Astrocyte (in vitro differentiated cells and primary cell): ENCODE results near the gene CNTRL. TPM values are rescaled to one million over a fixed set of nuclear protein-coding genes. Genes with fewer than 3 reads are reported as not detected.

ENCODE experiments used
- DNase-seq: peaks from one replicate; pipeline ENCODE4 v3.0.0-alpha.2; 2010; ENCODE audit warnings: low read depth
- FAIRE-seq: peaks from 2 replicates; lab custom pipeline; 2011; peaks lifted over from hg19 to GRCh38; lab: Jason Lieb, UNC
- H2AFZ ChIP-seq: 2 replicates; pipeline ENCODE4 v1.6.0; 2012; ENCODE audit warnings: low read depth, low read length, inconsistent platforms
- H3K27ac ChIP-seq: 2 replicates; pipeline ENCODE4 v1.5.1; 2011; ENCODE audit warnings: low read depth, low read length, inconsistent platforms
- H3K27me3 ChIP-seq: 2 replicates; pipeline ENCODE4 v1.6.0; 2011; ENCODE audit warnings: low read length, inconsistent platforms; ENCODE audit not compliant: insufficient read depth
- H3K36me3 ChIP-seq: 2 replicates; pipeline ENCODE4 v1.5.1; 2011; ENCODE audit warnings: low read length, inconsistent platforms; ENCODE audit not compliant: insufficient read depth
- H3K4me1 ChIP-seq: 2 replicates; pipeline ENCODE4 v1.5.1; 2011; ENCODE audit warnings: low read length, inconsistent platforms; ENCODE audit not compliant: insufficient read depth
- H3K4me2 ChIP-seq: 2 replicates; pipeline ENCODE4 v1.6.0; 2012; ENCODE audit warnings: low read length, inconsistent platforms
- H3K4me3 ChIP-seq: 2 replicates; pipeline ENCODE4 v1.5.1; 2011; ENCODE audit warnings: low read depth, mild to moderate bottlenecking, low read length, inconsistent platforms; ENCODE audit not compliant: insufficient read depth
- H3K79me2 ChIP-seq: 2 replicates; pipeline ENCODE4 v1.6.0; 2012; ENCODE audit warnings: mild to moderate bottlenecking, low read length, inconsistent platforms; ENCODE audit not compliant: insufficient read depth
- H3K9ac ChIP-seq: 2 replicates; pipeline ENCODE4 v1.6.0; 2012; ENCODE audit warnings: mild to moderate bottlenecking, low read length, inconsistent platforms
- H3K9me3 ChIP-seq: 2 replicates; pipeline ENCODE4 v1.5.1; 2012; ENCODE audit warnings: low read depth, mild to moderate bottlenecking, low read length, inconsistent platforms; ENCODE audit not compliant: insufficient read depth
- H4K20me1 ChIP-seq: 2 replicates; pipeline ENCODE4 v1.6.0; 2012; ENCODE audit warnings: low read length, inconsistent platforms; ENCODE audit not compliant: insufficient read depth
- H3K27ac Mint-ChIP-seq: one replicate; pipeline ENCODE4 v1.8.0; 2021; ENCODE audit warnings: mild to moderate bottlenecking, mixed read lengths; ENCODE audit not compliant: unreplicated experiment
- H3K27me3 Mint-ChIP-seq: one replicate; pipeline ENCODE4 v1.8.0; 2021; ENCODE audit warnings: low read depth, mixed read lengths; ENCODE audit not compliant: unreplicated experiment
- H3K36me3 Mint-ChIP-seq: one replicate; pipeline ENCODE4 v1.8.0; 2021; ENCODE audit warnings: low read depth, mixed read lengths; ENCODE audit not compliant: unreplicated experiment
- H3K4me1 Mint-ChIP-seq: one replicate; pipeline ENCODE4 v1.8.0; 2021; ENCODE audit warnings: low read depth, mixed read lengths; ENCODE audit not compliant: unreplicated experiment
- H3K4me3 Mint-ChIP-seq: one replicate; pipeline ENCODE4 v1.8.0; 2021; ENCODE audit warnings: mild to moderate bottlenecking, moderate library complexity, mixed read lengths; ENCODE audit not compliant: unreplicated experiment
- H3K9me3 Mint-ChIP-seq: one replicate; pipeline ENCODE4 v1.8.0; 2021; ENCODE audit warnings: mild to moderate bottlenecking, mixed read lengths; ENCODE audit not compliant: unreplicated experiment
- CTCF ChIP-seq: IDR thresholded peaks from 2 replicates; pipeline ENCODE4 v1.5.1; 2011; ENCODE audit warnings: low read depth, mild to moderate bottlenecking, inconsistent platforms, low read length, moderate library complexity; ENCODE audit not compliant: insufficient read depth
- EZH2 ChIP-seq: IDR thresholded peaks from 2 replicates; pipeline ENCODE4 v1.6.1; 2012; ENCODE audit warnings: mild to moderate bottlenecking, low read length, inconsistent platforms; ENCODE audit not compliant: insufficient read depth
- total RNA-seq: library from RNA; stranded (reverse); gene quantifications from 2 replicates; pipeline ENCODE4 v1.2.1, GENCODE V29; 2021

The CNTRL gene
- total RNA-seq, 1 donor from 2014 or later, result 4.4 TPM

GRCh38 chr9:121187636-121188305 lies 113.0 kb downstream of the CNTRL start:
- H3K36me3 ChIP-seq, result peaks cover 19% of the 10 kb centered on the region
- no peak for TF ChIP-seq EZH2
- TF ChIP-seq CTCF, result no peak
- peak; percentile 32 for DNase-seq
- H3K4me3 ChIP-seq, result no peak overlapping the region
- no peaks in the 10 kb centered on the region for H3K9me3 ChIP-seq
- no peaks in the 10 kb centered on the region for H3K9me3 Mint-ChIP-seq
- H3K79me2 ChIP-seq, result peaks cover 97% of the 10 kb centered on the region
- no peak overlapping the region for H3K4me2 ChIP-seq
- peaks cover 4% of the 10 kb centered on the region for H3K36me3 Mint-ChIP-seq
- no peak for FAIRE-seq
- H3K4me3 Mint-ChIP-seq, result no peak overlapping the region
- no peak overlapping the region for H3K27ac ChIP-seq
- peaks cover 33% of the 10 kb centered on the region for H3K4me1 Mint-ChIP-seq
- H3K27me3 ChIP-seq, result no peaks in the 10 kb centered on the region
- no peak overlapping the region for H3K27ac Mint-ChIP-seq
- peaks cover 3% of the 10 kb centered on the region for H3K4me1 ChIP-seq
- no peaks in the 10 kb centered on the region for H3K27me3 Mint-ChIP-seq
- peaks cover 86% of the 10 kb centered on the region for H4K20me1 ChIP-seq
- no peak overlapping the region for H3K9ac ChIP-seq
- H2AFZ ChIP-seq, result no peak overlapping the region

GRCh38 chr9:121189006-121189405 lies 114.3 kb downstream of the CNTRL start:
- Histone ChIP-seq H3K9ac (no peak overlapping the region), H3K36me3 (peaks cover 9% of the 10 kb centered on the region), H3K79me2 (peaks cover 100% of the 10 kb centered on the region), H3K4me1 (no peaks in the 10 kb centered on the region), H3K4me2 (no peak overlapping the region), H3K27ac (no peak overlapping the region), H2AFZ (no peak overlapping the region), H3K9me3 (no peaks in the 10 kb centered on the region), H4K20me1 (peaks cover 88% of the 10 kb centered on the region), H3K4me3 (no peak overlapping the region), H3K27me3 (no peaks in the 10 kb centered on the region)
- no peak overlapping the region for H3K27ac Mint-ChIP-seq
- H3K36me3 Mint-ChIP-seq, result peaks cover 2% of the 10 kb centered on the region
- no peaks in the 10 kb centered on the region for H3K27me3 Mint-ChIP-seq
- TF ChIP-seq EZH2 (no peak), CTCF (no peak)
- FAIRE-seq (no peak), DNase-seq (no peak)
- H3K9me3 Mint-ChIP-seq, result no peaks in the 10 kb centered on the region
- H3K4me3 Mint-ChIP-seq, result no peak overlapping the region
- H3K4me1 Mint-ChIP-seq, result peaks cover 27% of the 10 kb centered on the region

- DNase-seq, result no peak
- TF ChIP-seq EZH2 (no peak), CTCF (no peak)
- Mint-ChIP-seq H3K4me1 (peaks cover 29% of the 10 kb centered on the region), H3K9me3 (no peaks in the 10 kb centered on the region), H3K27me3 (no peaks in the 10 kb centered on the region), H3K4me3 (no peak overlapping the region), H3K36me3 (peaks cover 2% of the 10 kb centered on the region), H3K27ac (no peak overlapping the region)
- H2AFZ ChIP-seq, result no peak overlapping the region
- no peak overlapping the region for H3K9ac ChIP-seq
- no peak overlapping the region for H3K4me3 ChIP-seq
- H3K36me3 ChIP-seq, result peaks cover 9% of the 10 kb centered on the region
- peaks cover 90% of the 10 kb centered on the region for H4K20me1 ChIP-seq
- no peak overlapping the region for H3K4me2 ChIP-seq
- H3K4me1 ChIP-seq, result no peaks in the 10 kb centered on the region
- H3K9me3 ChIP-seq, result no peaks in the 10 kb centered on the region
- H3K79me2 ChIP-seq, result peaks cover 100% of the 10 kb centered on the region
- no peak overlapping the region for H3K27ac ChIP-seq
- H3K27me3 ChIP-seq, result no peaks in the 10 kb centered on the region
- no peak for FAIRE-seq
Observed at GRCh38 chr9:121189660-121190059, 114.9 kb downstream of the CNTRL start.
